ENCODE results near the gene HS2ST1. TPM values are rescaled to one million over a fixed set of nuclear protein-coding genes. Genes with fewer than 3 reads are reported as not detected.

The HS2ST1 gene
- total RNA-seq, 1 donor from 2014 or later, result 19.2 TPM

GRCh38 chr1:87134625-87135328, 220.3 kb downstream of the HS2ST1 start:
- no peak for DNase-seq (ENCODE audit: low spot score)

- no peak for DNase-seq (ENCODE audit: low spot score)
These were observed 220.9 kb downstream of the HS2ST1 start for GRCh38 chr1:87135329-87135712.

- no peak for DNase-seq (ENCODE audit: low spot score)
These were observed 222.3 kb downstream of the HS2ST1 start for GRCh38 chr1:87136607-87137341.

GRCh38 chr1:87137342-87137739, 222.9 kb downstream of the HS2ST1 start:
- no peak for DNase-seq (ENCODE audit: low spot score)

GRCh38 chr1:87140831-87141540, 226.6 kb downstream of the HS2ST1 start:
- DNase-seq (ENCODE audit: low spot score), result no peak

GRCh38 chr1:87141556-87141955, 227.1 kb downstream of the HS2ST1 start:
- no peak for DNase-seq (ENCODE audit: low spot score)

- no peak for DNase-seq (ENCODE audit: low spot score)
These were observed 229.1 kb downstream of the HS2ST1 start for GRCh38 chr1:87143413-87144135.

- no peak for DNase-seq (ENCODE audit: low spot score)
These were observed 230.0 kb downstream of the HS2ST1 start for GRCh38 chr1:87144316-87144895.

- DNase-seq (ENCODE audit: low spot score), result no peak
These were observed 230.5 kb downstream of the HS2ST1 start for GRCh38 chr1:87144981-87145380.

- DNase-seq (ENCODE audit: low spot score), result no peak
These were observed 232.1 kb downstream of the HS2ST1 start for GRCh38 chr1:87146538-87146937.

- no peak for DNase-seq (ENCODE audit: low spot score)
These were observed 232.6 kb downstream of the HS2ST1 start for GRCh38 chr1:87146986-87147385.

- DNase-seq (ENCODE audit: low spot score), result no peak
These were observed 233.4 kb downstream of the HS2ST1 start for GRCh38 chr1:87147851-87148250.

GRCh38 chr1:87148661-87149060, 234.2 kb downstream of the HS2ST1 start:
- DNase-seq (ENCODE audit: low spot score), result no peak

GRCh38 chr1:87149241-87150041, 235.0 kb downstream of the HS2ST1 start:
- DNase-seq (ENCODE audit: low spot score), result no peak

- DNase-seq (ENCODE audit: low spot score), result no peak
These were observed 235.7 kb downstream of the HS2ST1 start for GRCh38 chr1:87150143-87150542.

- no peak for DNase-seq (ENCODE audit: low spot score)
These were observed 237.3 kb downstream of the HS2ST1 start for GRCh38 chr1:87151500-87152421.

GRCh38 chr1:87154384-87154783, 239.9 kb downstream of the HS2ST1 start:
- no peak for DNase-seq (ENCODE audit: low spot score)

- no peak for DNase-seq (ENCODE audit: low spot score)
These were observed 240.7 kb downstream of the HS2ST1 start for GRCh38 chr1:87155170-87155569.

GRCh38 chr1:87155648-87156047, 241.2 kb downstream of the HS2ST1 start:
- no peak for DNase-seq (ENCODE audit: low spot score)
